ENCODE results near the gene CORO2B.

- TF ChIP-seq CTCF (IDR thresholded peaks at IDR 0.05): no peak
- no peak for TF ChIP-seq POLR2A (IDR thresholded peaks at IDR 0.05)
Observed at GRCh38 chr15:68656438-68656739, 77.6 kb downstream of the CORO2B start.

Measured in thyroid gland (tissue), 4 donors.